Gastroesophageal sphincter (tissue), 4 donors: ENCODE results near the gene ITGAE. TPM values are rescaled to one million over a fixed set of nuclear protein-coding genes. Genes with fewer than 3 reads are reported as not detected.

Experiments used
- ATAC-seq: fragments of 150-250 bp; one replicate; pipeline ENCODE4 v1.9.1; 2016; ENCODE audit warnings: mild to moderate bottlenecking, moderate library complexity
- H3K27ac ChIP-seq, 4 donors: fragments of 200-600 bp; sonication (generic) in 3 of 4; 1 replicate in 3 of 4; 2 replicates in 1 of 4; pipeline ENCODE4 v1.5.1; 2016 to 2019
- H3K27me3 ChIP-seq: fragments of 200-600 bp; sonication (generic); one replicate; pipeline ENCODE4 v1.5.1; 2019
- H3K36me3 ChIP-seq, 2 donors: fragments of 200-600 bp; sonication (generic); one replicate each; pipeline ENCODE4 v1.5.1; 2019; ENCODE audit warnings: control low read depth in 1 of 2
- H3K4me1 ChIP-seq, 3 donors: fragments of 200-600 bp; sonication (generic); 1 replicate in 2 of 3; 2 replicates in 1 of 3; pipeline ENCODE4 v1.5.1; 2016 to 2019; ENCODE audit warnings: control low read depth in 2 of 3
- H3K4me3 ChIP-seq, 2 donors: fragments of 200-600 bp; sonication (generic); one replicate each; pipeline ENCODE4 v1.5.1; 2019; ENCODE audit warnings: mild to moderate bottlenecking in 1 of 2, moderate library complexity in 1 of 2
- H3K9me3 ChIP-seq, 3 donors: fragments of 200-600 bp; sonication (generic); one replicate each; pipeline ENCODE4 v1.5.1; 2017 to 2019; ENCODE audit warnings: control low read depth in 2 of 3
- EP300 ChIP-seq: sonication (generic); formaldehyde crosslinking; IDR thresholded peaks from one replicate; pipeline ENCODE4 v1.6.1; 2017; ENCODE audit warnings: antibody characterized with exemption, mild to moderate bottlenecking
- POLR2A ChIP-seq, 2 donors: fragments of 450-650 bp; IDR thresholded peaks; one replicate each; pipeline ENCODE4 v1.6.1; 2017; ENCODE audit warnings: antibody characterized with exemption in 2 of 2, mild to moderate bottlenecking in 2 of 2, moderate library complexity in 1 of 2
- POLR2AphosphoS5 ChIP-seq: sonication (generic); formaldehyde crosslinking; IDR thresholded peaks from one replicate; pipeline ENCODE4 v1.6.1; 2017; ENCODE audit warnings: antibody characterized with exemption
- WGBS, 2 donors: methylation state at CpG; one replicate each; pipeline ENCODE4 v1.1.5; 2018; ENCODE audit warnings: low coverage in 1 of 2; 5-methylcytosine and 5-hydroxymethylcytosine counted together
- total RNA-seq, 4 donors: library from RNA; depleted of rRNA; stranded (reverse); fragments of >200 nt; gene quantifications; one replicate each; pipeline ENCODE4 v1.1.0, GENCODE V29; 2016
- TF ChIP-seq, protein P1 (sequence below), 4 experiments: fragments of 200-600 bp in 2 of 4; fragments of 450-650 bp in 2 of 4; sonication (generic) in 1 of 4; IDR thresholded peaks; one replicate each; pipeline ENCODE4 v1.5.1; 2017 to 2019; ENCODE audit warnings: antibody characterized with exemption in 4 of 4, mild to moderate bottlenecking in 2 of 4, moderate library complexity in 2 of 4

Gene ITGAE
- total RNA-seq, 4 donors from 2014 or later: 20.3 to 35.2 (median 21.7) TPM

DNA sequence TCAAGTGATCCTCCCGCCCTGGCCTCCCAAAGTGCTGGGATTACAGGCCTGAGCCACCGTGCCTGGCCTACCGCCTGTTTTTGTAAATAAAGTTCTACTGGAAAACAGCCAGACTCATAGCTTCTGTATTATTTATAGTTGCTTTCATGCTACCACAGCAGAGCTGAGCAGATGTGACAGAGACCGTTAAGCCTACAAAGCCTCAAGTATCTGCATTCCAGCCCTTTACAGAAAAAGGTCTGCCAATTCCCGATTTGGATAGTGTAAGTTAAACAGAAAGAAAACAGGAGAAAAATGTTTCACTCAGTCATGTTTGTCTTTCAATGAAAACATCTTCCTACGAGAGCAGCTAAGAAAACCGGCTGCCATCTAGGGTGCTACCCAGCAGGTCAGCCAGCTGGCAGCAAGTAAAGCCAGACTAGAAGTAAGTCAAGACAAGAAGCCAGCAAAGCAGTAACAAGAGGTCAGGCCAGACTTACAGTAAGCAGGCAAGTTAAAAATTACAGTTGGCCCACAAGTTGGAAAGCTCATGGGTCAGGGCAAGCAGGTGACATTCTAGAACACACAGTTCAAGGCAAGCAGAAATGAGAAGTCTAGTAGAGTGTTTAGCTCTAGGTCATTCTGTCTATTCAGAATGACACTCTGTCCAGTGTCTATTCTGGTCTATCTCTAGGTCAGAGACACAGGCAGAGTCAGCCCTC is 27.3 kb upstream of the ITGAE start:
- peak overlapping the region; percentile 58 to 77 (median 72) for H3K27ac ChIP-seq
- H3K4me1 ChIP-seq: peaks cover 0 to 23% (median 7%) of the 10 kb centered on the region in 3 donors
- no peak overlapping the region for H3K4me3 ChIP-seq
- no peaks in the 10 kb centered on the region for H3K27me3 ChIP-seq
- H3K9me3 ChIP-seq: no peaks in the 10 kb centered on the region
- ATAC-seq: peak; percentile 81
- 4 to 36% methylated on average over 2 to 3 of the region's 7 CpGs for WGBS, 2 donors
- H3K36me3 ChIP-seq: peaks cover 2 to 71% of the 10 kb centered on the region in 2 donors
- TF ChIP-seq, protein P1, sequence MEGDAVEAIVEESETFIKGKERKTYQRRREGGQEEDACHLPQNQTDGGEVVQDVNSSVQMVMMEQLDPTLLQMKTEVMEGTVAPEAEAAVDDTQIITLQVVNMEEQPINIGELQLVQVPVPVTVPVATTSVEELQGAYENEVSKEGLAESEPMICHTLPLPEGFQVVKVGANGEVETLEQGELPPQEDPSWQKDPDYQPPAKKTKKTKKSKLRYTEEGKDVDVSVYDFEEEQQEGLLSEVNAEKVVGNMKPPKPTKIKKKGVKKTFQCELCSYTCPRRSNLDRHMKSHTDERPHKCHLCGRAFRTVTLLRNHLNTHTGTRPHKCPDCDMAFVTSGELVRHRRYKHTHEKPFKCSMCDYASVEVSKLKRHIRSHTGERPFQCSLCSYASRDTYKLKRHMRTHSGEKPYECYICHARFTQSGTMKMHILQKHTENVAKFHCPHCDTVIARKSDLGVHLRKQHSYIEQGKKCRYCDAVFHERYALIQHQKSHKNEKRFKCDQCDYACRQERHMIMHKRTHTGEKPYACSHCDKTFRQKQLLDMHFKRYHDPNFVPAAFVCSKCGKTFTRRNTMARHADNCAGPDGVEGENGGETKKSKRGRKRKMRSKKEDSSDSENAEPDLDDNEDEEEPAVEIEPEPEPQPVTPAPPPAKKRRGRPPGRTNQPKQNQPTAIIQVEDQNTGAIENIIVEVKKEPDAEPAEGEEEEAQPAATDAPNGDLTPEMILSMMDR (IDR thresholded peaks at IDR 0.05): no peak
- no peak for TF ChIP-seq EP300
- peak; percentile 89 for TF ChIP-seq POLR2AphosphoS5

DNA sequence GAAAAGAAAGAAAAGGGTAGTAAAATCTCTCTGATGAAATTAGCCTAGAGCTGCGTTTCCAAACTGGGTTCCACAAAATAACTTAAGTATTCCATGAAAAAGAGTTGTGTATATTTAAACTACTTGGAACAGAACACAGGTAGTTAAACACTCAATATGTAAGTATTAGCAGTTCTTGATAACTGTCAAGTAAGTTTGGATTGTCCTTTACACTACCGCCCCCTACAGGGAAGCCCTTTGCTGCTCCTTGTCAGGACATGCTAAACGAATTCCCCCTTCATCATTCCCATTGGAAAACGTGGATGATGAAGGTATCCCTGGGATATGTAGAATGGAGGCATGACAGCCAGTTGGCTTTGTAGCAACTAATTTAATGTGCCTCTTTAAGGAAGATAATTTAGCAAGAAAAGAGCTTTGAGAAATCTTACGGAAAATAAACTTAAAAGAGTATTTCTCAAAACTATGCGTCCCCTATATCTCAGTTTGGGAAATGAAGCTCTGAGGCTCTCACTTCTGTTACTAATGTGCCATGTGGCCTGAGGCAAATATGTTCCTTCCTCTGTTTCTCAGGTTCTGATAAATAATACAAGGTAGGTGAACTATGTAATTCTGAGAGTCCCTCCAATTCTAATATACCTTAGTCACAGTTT is 26.3 kb upstream of the ITGAE start:
- Histone ChIP-seq H3K36me3 (peaks cover 2 to 73% of the 10 kb centered on the region in 2 donors), H3K9me3 (no peaks in the 10 kb centered on the region), H3K27ac (peak overlapping the region in 3 of 4 donors; percentile 58 to 77 (median 75)), H3K4me3 (no peak overlapping the region), H3K4me1 (peaks cover 0 to 23% (median 7%) of the 10 kb centered on the region in 3 donors), H3K27me3 (no peaks in the 10 kb centered on the region)
- no peak for ATAC-seq
- TF ChIP-seq, protein P1 (IDR thresholded peaks at IDR 0.05): peak in 3 of 4 experiments; percentile 28 to 34 (median 28)
- TF ChIP-seq POLR2AphosphoS5: no peak
- no peak for TF ChIP-seq EP300
- TF ChIP-seq POLR2A (IDR thresholded peaks at IDR 0.05): no peak
- 59 to 70% methylated on average over 6 of the region's 6 CpGs for WGBS, 2 donors

DNA sequence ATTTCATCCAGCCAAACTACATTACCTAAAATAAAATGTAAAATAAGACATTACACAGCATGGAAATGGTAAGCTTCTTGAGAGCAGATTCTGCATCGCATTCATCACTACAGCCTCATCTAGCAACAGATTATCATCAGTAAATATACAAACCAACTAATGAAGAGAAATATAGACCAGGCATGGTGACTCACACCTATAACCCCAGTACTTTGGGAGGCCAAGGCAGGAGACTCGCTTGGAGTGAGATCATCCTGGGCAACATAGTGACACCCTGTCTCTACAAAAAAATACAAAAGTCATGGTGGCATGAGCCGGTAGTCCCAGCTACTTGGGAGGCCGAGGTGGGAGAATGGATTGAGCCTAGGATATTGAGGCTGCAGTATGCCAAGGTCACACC is 25.2 kb upstream of the ITGAE start:
- Histone ChIP-seq H3K27me3 (no peaks in the 10 kb centered on the region), H3K9me3 (no peaks in the 10 kb centered on the region), H3K4me3 (no peak overlapping the region), H3K36me3 (peaks cover 2 to 84% of the 10 kb centered on the region in 2 donors), H3K27ac (no peak overlapping the region), H3K4me1 (peaks cover 0 to 23% (median 7%) of the 10 kb centered on the region in 3 donors)
- WGBS, 2 donors: 83 to 91% methylated on average over 3 to 4 of the region's 4 CpGs
- TF ChIP-seq POLR2AphosphoS5 (no peak), POLR2A (IDR thresholded peaks at IDR 0.05) (no peak), EP300 (no peak)
- TF ChIP-seq, protein P1 (IDR thresholded peaks at IDR 0.05): no peak
- no peak for ATAC-seq

DNA sequence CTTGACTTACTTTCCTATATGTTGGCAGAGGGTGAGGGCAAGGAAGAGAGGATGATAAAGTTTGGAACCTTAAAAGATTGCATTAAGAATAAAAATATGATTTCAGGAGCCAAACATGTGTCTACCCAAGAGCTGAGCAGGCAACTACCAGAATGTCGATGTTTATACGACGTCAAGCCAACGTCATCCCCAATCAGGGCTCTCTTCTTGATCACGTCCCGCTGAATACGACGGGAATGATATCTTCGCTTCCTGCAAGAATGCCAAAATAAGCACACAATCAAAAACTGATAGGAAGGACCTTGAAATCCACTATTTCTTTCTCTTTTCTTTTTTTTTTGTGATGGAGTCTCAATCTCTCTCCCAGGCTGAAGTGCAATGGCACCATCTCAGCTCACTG is 20.1 kb upstream of the ITGAE start:
- ATAC-seq: no peak
- no peaks in the 10 kb centered on the region for H3K9me3 ChIP-seq
- no peaks in the 10 kb centered on the region for H3K27me3 ChIP-seq
- no peaks in the 10 kb centered on the region for H3K4me1 ChIP-seq
- H3K36me3 ChIP-seq: peaks cover 9 to 100% of the 10 kb centered on the region in 2 donors
- 91 to 93% methylated on average over 9 of the region's 9 CpGs for WGBS, 2 donors
- TF ChIP-seq EP300 (no peak), POLR2A (IDR thresholded peaks at IDR 0.05) (no peak), POLR2AphosphoS5 (no peak)
- TF ChIP-seq, protein P1 (IDR thresholded peaks at IDR 0.05): no peak
- H3K4me3 ChIP-seq: no peak overlapping the region
- no peak overlapping the region for H3K27ac ChIP-seq

DNA sequence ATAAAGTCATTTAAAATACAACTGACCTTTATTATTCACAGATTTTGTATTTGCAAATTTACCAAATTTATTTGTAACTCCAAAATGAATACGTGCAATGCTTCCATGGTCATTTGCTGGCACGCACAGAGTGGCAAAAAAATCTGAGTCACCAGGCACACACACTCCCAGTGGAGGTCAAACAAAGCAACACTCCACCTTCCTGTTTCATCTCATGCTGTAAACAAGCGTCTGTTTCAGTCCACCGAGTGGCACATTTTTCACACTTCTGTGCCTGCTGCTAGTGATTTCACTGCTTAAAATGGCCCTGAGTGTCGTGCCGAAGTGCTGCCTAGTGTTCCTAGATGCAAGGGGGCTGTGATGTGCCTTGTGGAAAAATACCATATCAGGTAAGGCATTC is 17.8 kb upstream of the ITGAE start:
- H3K4me3 ChIP-seq: no peak overlapping the region
- no peaks in the 10 kb centered on the region for H3K9me3 ChIP-seq
- 64 to 77% methylated on average over 6 of the region's 6 CpGs for WGBS, 2 donors
- ATAC-seq: no peak
- no peak for TF ChIP-seq POLR2A (IDR thresholded peaks at IDR 0.05)
- no peak for TF ChIP-seq POLR2AphosphoS5
- TF ChIP-seq, protein P1 (IDR thresholded peaks at IDR 0.05): no peak
- TF ChIP-seq EP300: no peak
- H3K27me3 ChIP-seq: no peaks in the 10 kb centered on the region
- H3K27ac ChIP-seq: no peak overlapping the region
- no peaks in the 10 kb centered on the region for H3K4me1 ChIP-seq
- H3K36me3 ChIP-seq: peaks cover 14 to 100% of the 10 kb centered on the region in 2 donors
